GM23248 (cell line): ENCODE results near the gene TRAPPC5.

Source experiments
- EZH2 ChIP-seq: fragments of 200-600 bp; sonication (generic); IDR thresholded peaks from 2 replicates; pipeline ENCODE4 v1.6.1; 2018; ENCODE audit warnings: antibody characterized with exemption, mild to moderate bottlenecking; ENCODE audit not compliant: insufficient read depth, poor library complexity, severe bottlenecking
- EZH2phosphoT487 ChIP-seq: fragments of 200-600 bp; sonication (generic); IDR thresholded peaks from 2 replicates; pipeline ENCODE4 v1.6.1; 2018; ENCODE audit warnings: antibody characterized with exemption, moderate library complexity, mild to moderate bottlenecking, low read depth; ENCODE audit not compliant: insufficient read depth

DNA sequence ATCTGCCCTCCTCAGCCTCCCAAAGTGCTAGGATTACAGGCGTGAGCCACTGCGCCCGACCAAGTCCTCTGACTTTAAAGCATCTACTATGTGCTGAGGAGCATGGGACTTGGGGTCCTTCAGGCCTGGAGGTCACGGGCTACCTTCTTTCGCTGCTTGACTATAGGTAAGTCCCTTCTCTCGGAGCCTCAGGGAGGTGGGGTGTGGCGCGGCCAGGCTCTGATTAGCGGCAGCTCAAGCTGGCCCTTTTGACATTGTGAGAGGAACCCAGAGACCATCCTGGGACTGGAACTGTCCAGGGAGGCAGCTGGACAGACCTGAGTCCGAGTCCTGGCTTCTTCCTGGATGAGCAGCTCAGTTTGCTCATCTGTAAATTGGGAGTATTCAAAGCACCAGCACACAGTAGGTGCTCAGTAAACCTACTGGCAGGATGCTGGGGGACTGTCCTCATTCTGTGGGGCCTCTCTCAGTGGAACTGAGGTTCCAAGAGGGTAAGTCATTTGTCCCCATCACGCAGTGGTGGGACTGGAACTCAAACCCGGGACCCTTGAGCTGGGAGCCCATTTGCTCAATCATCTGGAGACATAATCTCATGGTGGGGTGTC, 20.5 kb downstream of the TRAPPC5 start:
- TF ChIP-seq EZH2 (no peak), EZH2phosphoT487 (no peak)
